Keratinocyte (primary cell): ENCODE results near the gene PDE3A. TPM values are rescaled to one million over a fixed set of nuclear protein-coding genes. Genes with fewer than 3 reads are reported as not detected.

Experiments
- DNase-seq: peaks from one replicate; pipeline ENCODE4 v3.0.0-alpha.2; 2011; ENCODE audit warnings: low read depth, missing footprints, low spot score
- FAIRE-seq: peaks from 2 replicates; lab custom pipeline; 2011; peaks lifted over from hg19 to GRCh38; lab: Jason Lieb, UNC
- H2AFZ ChIP-seq: 2 replicates; pipeline ENCODE4 v1.6.0; 2012; ENCODE audit warnings: low read length, control low read depth, inconsistent platforms; ENCODE audit not compliant: control insufficient read depth
- H3K27ac ChIP-seq: 2 replicates; pipeline ENCODE4 v1.5.1; 2011; ENCODE audit warnings: low read length; ENCODE audit not compliant: control insufficient read depth, insufficient read depth
- H3K27me3 ChIP-seq: 3 replicates; pipeline ENCODE4 v1.6.0; 2011; ENCODE audit warnings: low read length; ENCODE audit not compliant: control insufficient read depth, insufficient read depth; ENCODE audit errors: extremely low read depth
- H3K36me3 ChIP-seq, 2 experiments: 2 replicates in 1 of 2; 3 replicates in 1 of 2; pipeline ENCODE4 v1.5.1; 2011; ENCODE audit warnings: low read length in 2 of 2, mild to moderate bottlenecking in 1 of 2; ENCODE audit not compliant: control insufficient read depth in 2 of 2, insufficient read depth in 2 of 2; ENCODE audit errors: extremely low read depth in 1 of 2
- H3K4me1 ChIP-seq: 3 replicates; pipeline ENCODE4 v1.5.1; 2011; ENCODE audit warnings: low read length; ENCODE audit not compliant: control insufficient read depth, insufficient read depth; ENCODE audit errors: extremely low read depth
- H3K4me2 ChIP-seq: 3 replicates; pipeline ENCODE4 v1.6.0; 2011; ENCODE audit warnings: low read depth, low read length; ENCODE audit not compliant: control insufficient read depth, insufficient read depth; ENCODE audit errors: extremely low read depth
- H3K4me3 ChIP-seq, 3 experiments: fragments of 200-600 bp in 1 of 3; sonication (generic) in 1 of 3; 2 replicates in 2 of 3; 3 replicates in 1 of 3; pipeline ENCODE4 v1.5.1; 2011 to 2016; ENCODE audit warnings: low read length in 3 of 3, mild to moderate bottlenecking in 3 of 3, control low read depth in 2 of 3, inconsistent platforms in 1 of 3, low read depth in 1 of 3, mixed read lengths in 1 of 3, mixed run types in 1 of 3, moderate library complexity in 1 of 3; ENCODE audit not compliant: control insufficient read depth in 2 of 3, insufficient read depth in 2 of 3; ENCODE audit errors: extremely low read depth in 1 of 3
- H3K79me2 ChIP-seq: 2 replicates; pipeline ENCODE4 v1.6.0; 2012; ENCODE audit warnings: low read length; ENCODE audit not compliant: control insufficient read depth, insufficient read depth
- H3K9ac ChIP-seq: 3 replicates; pipeline ENCODE4 v1.6.0; 2011; ENCODE audit warnings: low read length; ENCODE audit not compliant: control insufficient read depth, insufficient read depth; ENCODE audit errors: extremely low read depth
- H3K9me1 ChIP-seq: 3 replicates; pipeline ENCODE4 v1.6.0; 2011; ENCODE audit warnings: low read length; ENCODE audit not compliant: control insufficient read depth, insufficient read depth; ENCODE audit errors: extremely low read depth
- H3K9me3 ChIP-seq: 2 replicates; pipeline ENCODE4 v1.5.1; 2012; ENCODE audit warnings: low read depth, low read length; ENCODE audit not compliant: control insufficient read depth
- H4K20me1 ChIP-seq: 3 replicates; pipeline ENCODE4 v1.6.0; 2011; ENCODE audit warnings: low read length; ENCODE audit not compliant: control insufficient read depth, insufficient read depth; ENCODE audit errors: extremely low read depth
- EZH2 ChIP-seq: IDR thresholded peaks from one replicate; pipeline ENCODE4 v1.6.1; 2012; ENCODE audit warnings: inconsistent platforms, mild to moderate bottlenecking, low read length, moderate library complexity
- dilution Hi-C: fragments of 300-500 bp; cut with MboI; formaldehyde crosslinking; loops from one replicate; pipeline ENCODE4 v1.7.0; 2020; ENCODE audit warnings: low sequenced_read_pairs; ENCODE audit not compliant: extremely low pct_ligation_motif_present
- polyA plus RNA-seq, 5 experiments: library from polyadenylated mRNA; depleted of rRNA in 3 of 5; stranded (reverse) in 3 of 5; stranded (forward) in 1 of 5; unstranded in 1 of 5; fragments of >200 nt; gene quantifications; 1 replicate in 1 of 5; 2 replicates in 3 of 5; 3 replicates in 1 of 5; pipeline versions ENCODE4 v1.2.1 to v1.2.3, GENCODE V29; 2011 to 2012; ENCODE audit warnings: missing spikeins in 2 of 5, low read depth in 1 of 5, low replicate concordance in 1 of 5
- TF ChIP-seq, protein P1 (sequence below), 3 experiments: IDR thresholded peaks in 1 of 3; conservative IDR thresholded peaks in 1 of 3; optimal IDR thresholded peaks in 1 of 3; 2 replicates in 2 of 3; 3 replicates in 1 of 3; pipeline versions ENCODE3 to v1.5.1; 2011; ENCODE audit warnings: low read length in 3 of 3, mild to moderate bottlenecking in 3 of 3, moderate library complexity in 2 of 3, control low read depth in 1 of 3, inconsistent platforms in 1 of 3; ENCODE audit not compliant: insufficient read depth in 2 of 3; ENCODE audit errors: extremely low read depth in 1 of 3

The PDE3A gene
- polyA plus RNA-seq, 1 donor (not counting 4 experiments of a cell fraction or from before 2014, with no cell fraction given), result 0.01 TPM

GRCh38 chr12:20390846-20391245 lies 22.5 kb downstream of the PDE3A start:
- Histone ChIP-seq H2AFZ (no peak overlapping the region), H3K4me2 (no peak overlapping the region), H3K27me3 (no peaks in the 10 kb centered on the region), H3K27ac (no peak overlapping the region), H3K79me2 (no peaks in the 10 kb centered on the region), H3K4me1 (no peaks in the 10 kb centered on the region), H3K36me3 (no peaks in the 10 kb centered on the region), H3K4me3 (no peak overlapping the region), H3K9me1 (no peaks in the 10 kb centered on the region), H3K9me3 (no peaks in the 10 kb centered on the region), H4K20me1 (no peaks in the 10 kb centered on the region), H3K9ac (no peak overlapping the region)
- dilution Hi-C loops, result no loop called here
- FAIRE-seq, result no peak
- TF ChIP-seq EZH2, result no peak
- TF ChIP-seq, protein P1, sequence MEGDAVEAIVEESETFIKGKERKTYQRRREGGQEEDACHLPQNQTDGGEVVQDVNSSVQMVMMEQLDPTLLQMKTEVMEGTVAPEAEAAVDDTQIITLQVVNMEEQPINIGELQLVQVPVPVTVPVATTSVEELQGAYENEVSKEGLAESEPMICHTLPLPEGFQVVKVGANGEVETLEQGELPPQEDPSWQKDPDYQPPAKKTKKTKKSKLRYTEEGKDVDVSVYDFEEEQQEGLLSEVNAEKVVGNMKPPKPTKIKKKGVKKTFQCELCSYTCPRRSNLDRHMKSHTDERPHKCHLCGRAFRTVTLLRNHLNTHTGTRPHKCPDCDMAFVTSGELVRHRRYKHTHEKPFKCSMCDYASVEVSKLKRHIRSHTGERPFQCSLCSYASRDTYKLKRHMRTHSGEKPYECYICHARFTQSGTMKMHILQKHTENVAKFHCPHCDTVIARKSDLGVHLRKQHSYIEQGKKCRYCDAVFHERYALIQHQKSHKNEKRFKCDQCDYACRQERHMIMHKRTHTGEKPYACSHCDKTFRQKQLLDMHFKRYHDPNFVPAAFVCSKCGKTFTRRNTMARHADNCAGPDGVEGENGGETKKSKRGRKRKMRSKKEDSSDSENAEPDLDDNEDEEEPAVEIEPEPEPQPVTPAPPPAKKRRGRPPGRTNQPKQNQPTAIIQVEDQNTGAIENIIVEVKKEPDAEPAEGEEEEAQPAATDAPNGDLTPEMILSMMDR (optimal IDR thresholded peaks at IDR 0.05 in 1 of 3, IDR thresholded peaks at IDR 0.05 in 1 of 3, conservative IDR thresholded peaks at IDR 0.05 in 1 of 3; ENCODE audit: extremely low read depth in 1 of 3, insufficient read depth in 2 of 3, low read length in 3 of 3), result no peak
- DNase-seq, result no peak

- Histone ChIP-seq H3K79me2 (no peaks in the 10 kb centered on the region), H4K20me1 (no peaks in the 10 kb centered on the region), H3K9me3 (no peaks in the 10 kb centered on the region), H3K4me2 (no peak overlapping the region), H3K9ac (no peak overlapping the region), H3K36me3 (no peaks in the 10 kb centered on the region), H3K27me3 (no peaks in the 10 kb centered on the region), H3K4me1 (no peaks in the 10 kb centered on the region), H2AFZ (no peak overlapping the region), H3K27ac (no peak overlapping the region), H3K4me3 (no peak overlapping the region), H3K9me1 (no peaks in the 10 kb centered on the region)
- dilution Hi-C loops, result no loop called here
- no peak for FAIRE-seq
- no peak for DNase-seq
- TF ChIP-seq EZH2, result no peak
- TF ChIP-seq, protein P1 (optimal IDR thresholded peaks at IDR 0.05 in 1 of 3, IDR thresholded peaks at IDR 0.05 in 1 of 3, conservative IDR thresholded peaks at IDR 0.05 in 1 of 3; ENCODE audit: extremely low read depth in 1 of 3, insufficient read depth in 2 of 3, low read length in 3 of 3), result no peak
Measured at GRCh38 chr12:20392339-20392738, 24.0 kb downstream of the PDE3A start.
